Left forelimb (tissue), 1 donor: ENCODE data around the gene FAM81A.
A peak's percentile ranks its signal among the peaks of the same experiment; 100 is the strongest.
"Not testable (repeated sequence)": the region's sequence is repeated elsewhere in the genome, so short reads cannot be mapped to it uniquely, and the experiment has no call there.

ENCODE experiments used
- DNase-seq: peaks from one replicate; pipeline ENCODE4 v3.0.0-alpha.2; 2018; ENCODE audit warnings: low spot score

The FAM81A gene

DNA sequence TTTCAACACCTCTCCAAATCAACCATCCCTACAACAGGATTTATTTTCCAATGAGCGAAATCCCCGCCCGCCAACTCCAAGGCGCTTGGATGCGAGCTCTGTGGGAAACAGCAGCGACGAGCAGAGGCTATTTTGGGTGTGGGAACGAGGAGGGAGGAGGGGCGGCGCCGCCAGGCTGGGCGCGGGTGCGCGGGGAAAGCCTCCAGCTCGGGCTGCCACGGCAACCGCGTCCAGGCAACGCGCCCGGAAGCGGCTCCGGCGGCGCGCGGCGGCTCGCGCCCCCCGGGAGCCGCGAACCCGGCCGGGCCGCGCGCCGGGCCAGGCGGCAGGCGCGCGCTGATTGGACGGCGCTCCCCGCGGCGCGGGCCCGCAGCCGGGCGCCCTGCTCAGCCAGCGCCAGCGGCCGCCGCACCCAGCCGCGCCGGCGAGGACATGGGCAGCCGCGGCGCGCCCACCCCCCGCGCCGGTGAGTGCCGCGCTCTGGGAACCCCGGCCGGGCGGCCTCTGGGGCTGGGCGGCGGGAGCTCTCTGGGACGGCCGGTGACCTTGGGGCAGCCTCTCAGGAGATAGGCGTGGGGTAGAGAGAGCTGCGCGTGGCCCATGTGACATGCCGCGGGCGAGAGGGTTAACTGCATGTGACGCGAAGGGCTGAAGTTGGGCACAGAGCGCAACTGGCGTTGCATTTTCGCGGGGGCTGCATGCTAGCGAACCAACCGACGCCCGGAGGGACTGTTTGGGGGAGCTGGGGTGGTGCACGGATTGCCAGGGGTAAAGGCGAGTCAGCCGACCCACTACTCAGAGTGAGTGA, at the start of gene FAM81A:
TSS of gene FAM81A (plus strand) at position 370 of the 808 bp plus-strand sequence. CDS start 20,441 bp downstream, outside the sequence.
- DNase-seq: peak; percentile 90

DNA sequence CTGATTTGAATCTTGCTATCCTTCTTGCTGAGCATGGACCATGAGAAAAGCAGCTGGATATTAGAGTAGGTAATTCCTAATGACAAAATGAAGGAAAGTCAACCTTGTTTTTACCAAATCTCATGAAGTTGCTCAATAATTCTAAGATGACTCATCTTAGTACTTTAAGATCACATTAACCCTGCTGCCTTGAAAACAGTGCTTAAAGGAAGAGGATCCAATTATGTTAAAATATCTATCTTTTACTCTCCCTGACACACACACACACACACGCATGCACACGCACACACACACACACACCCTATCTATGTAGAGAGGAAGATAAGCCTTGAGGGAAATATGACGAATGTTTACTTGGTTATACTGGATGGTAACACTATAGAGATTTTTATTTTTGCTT, 49.3 kb upstream of the FAM81A start:
- no peak for DNase-seq

DNA sequence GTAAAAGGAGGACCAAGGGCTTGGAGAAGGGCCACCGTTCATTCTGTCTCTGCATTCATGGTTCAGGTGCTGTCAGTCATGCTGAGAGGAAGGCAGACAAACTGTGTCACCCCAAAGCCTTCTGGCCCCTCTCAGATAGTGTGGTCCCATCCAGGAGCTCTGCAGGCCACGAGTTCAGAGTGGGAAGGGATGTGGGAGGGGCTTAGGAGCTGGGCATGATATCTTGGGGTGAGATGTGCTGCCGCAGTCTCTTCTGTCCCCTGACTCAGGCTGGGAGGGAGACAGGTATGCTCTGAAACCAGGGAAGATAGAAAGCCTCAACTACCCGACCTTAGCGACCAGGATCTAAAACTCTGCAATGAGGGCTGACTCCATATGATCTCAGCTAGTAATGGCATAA, 45.7 kb upstream of the FAM81A start:
- no peak for DNase-seq

DNA sequence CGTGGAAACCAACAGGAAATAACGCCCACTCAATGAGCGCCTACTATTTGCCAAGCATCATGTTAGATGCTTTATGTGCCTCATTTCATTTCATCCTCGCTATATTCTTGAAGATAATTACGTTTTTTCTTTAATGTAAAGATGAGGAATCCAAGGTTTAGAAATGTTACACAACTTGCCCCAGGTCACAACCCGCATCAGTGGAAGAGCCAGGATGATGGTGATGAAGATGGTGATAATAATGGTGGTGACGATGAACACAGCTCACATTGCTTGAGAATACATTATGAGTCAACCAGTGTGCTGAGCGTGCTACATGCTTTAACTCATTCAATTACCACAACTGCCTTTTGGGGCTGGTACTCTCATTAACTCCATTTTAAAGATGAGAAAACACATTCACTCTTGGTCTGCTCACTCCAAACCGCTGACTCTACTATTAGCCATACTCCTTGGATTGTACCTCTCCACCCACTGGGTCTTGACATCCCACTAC, 43.8 kb upstream of the FAM81A start:
- DNase-seq: no peak

DNA sequence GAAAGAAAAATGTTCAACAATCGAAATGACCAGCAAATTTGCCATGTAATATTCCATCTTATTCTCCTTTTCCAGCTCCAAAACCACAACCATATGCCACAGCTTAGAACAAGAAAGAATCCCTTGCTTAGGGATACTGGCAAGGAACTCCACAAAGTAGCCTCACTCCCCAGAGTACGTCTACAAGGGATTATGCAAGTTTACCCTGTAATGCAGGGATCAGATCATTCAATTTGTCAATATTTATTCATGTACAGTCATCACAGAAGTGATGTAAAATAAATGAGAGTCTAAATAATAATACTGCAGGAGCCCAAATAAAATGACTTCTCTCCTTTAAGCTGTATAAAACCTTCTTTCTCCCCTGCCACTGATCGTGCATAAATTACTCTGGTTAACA, 41.8 kb upstream of the FAM81A start:
- no peak for DNase-seq

DNA sequence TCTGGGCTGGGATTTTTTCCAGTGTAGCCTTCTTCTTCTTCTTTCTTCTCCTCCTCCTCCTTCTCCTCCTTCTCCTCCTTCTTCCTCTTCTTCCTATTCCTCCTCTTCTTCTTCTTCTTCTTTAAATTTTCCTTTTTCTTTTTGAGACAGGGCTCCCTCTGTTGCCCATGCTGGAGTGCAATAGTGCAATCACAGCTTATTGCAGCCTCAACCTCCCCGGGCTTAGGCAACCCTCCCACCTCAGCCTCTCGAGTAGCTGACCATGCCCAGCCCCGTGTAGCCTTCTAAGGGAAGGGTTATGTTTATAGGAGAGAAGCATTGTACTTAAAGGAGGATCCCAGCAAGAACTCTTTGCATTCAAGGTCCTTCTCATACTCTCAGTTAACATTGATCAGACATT, 41.3 kb upstream of the FAM81A start:
- no peak for DNase-seq

DNA sequence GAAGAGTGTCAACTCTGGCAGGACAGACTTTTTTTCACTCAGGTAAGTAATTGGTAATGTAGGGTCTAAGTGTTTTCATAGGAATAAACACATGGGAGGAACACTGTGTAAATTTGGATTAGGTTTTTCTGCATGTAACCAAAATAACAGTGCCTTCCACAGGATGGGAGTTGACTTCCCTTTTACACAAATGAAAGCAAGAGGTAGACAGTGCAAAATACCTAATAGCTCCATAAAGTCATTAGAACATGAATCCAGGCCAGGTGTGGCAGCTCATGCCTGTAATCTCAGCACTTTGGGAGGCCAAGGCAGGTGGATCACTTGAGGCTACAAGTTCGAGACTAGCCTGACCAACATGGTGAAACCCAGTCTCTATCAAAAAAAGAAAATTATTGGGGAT, 39.8 kb upstream of the FAM81A start:
- no peak for DNase-seq

DNA sequence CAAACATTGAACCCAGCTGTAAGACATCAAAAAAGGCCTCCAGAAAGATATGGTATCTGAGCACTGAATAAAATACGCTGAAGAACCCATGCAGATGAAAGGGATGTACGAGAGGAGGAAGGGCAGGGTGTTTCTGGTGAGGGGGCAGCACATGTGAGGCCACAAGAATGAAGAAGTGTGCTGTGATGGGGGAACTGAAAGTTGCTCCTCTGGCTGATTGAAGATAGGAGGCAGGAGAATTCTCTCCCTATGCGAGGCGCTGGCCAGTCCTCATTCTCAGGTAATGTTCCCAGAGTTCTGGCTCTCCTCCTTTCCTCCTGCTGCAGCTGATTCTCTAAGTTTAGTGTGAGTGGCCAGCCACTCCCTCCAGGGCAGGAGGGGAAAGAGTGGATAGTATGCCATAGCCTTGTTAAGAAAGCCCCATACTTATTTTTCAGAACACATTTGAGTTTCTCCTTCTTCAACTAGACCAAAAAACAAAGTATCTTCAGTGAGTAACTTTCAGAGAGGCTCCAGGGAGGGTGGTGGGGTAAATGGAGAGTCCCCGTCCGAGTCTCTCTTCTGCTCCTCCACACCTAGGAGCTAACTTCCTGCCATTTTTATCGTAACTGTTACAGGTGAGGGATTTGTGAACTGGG, 38.4 kb upstream of the FAM81A start:
- no peak for DNase-seq

DNA sequence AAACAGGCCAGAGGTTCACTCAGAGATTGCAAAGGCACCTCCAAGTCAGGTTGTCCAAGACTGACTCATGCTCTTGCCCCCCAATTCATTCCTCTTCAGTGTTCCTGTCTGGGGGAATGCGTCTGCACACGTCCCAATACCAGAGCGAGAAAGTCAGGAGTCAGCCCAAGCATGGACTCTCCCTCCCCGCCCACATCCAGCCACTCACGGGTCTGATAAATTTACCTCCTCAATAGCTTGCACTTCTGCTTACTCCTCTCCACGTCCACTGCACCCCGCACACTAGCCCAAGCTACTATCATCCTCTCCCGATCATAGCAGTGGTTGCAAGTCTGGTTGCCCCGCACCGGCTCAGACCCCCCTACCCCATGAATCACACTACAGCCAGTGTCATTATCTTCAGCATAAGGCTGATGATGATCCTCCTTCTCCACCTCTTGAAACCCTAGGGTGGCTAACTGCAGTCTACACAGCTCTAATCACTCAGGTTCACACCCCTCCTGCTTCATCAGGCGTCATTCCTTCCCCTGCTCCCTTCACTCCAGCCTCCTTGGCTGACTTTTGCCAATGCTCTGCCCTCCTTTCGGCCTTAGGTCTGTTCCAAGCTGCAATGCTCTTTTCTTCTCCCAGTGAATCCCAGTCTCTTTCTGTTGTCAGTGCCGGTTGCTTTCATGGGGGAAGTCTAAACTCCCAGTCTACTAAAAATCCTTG, 37.7 kb upstream of the FAM81A start:
- no peak for DNase-seq

DNA sequence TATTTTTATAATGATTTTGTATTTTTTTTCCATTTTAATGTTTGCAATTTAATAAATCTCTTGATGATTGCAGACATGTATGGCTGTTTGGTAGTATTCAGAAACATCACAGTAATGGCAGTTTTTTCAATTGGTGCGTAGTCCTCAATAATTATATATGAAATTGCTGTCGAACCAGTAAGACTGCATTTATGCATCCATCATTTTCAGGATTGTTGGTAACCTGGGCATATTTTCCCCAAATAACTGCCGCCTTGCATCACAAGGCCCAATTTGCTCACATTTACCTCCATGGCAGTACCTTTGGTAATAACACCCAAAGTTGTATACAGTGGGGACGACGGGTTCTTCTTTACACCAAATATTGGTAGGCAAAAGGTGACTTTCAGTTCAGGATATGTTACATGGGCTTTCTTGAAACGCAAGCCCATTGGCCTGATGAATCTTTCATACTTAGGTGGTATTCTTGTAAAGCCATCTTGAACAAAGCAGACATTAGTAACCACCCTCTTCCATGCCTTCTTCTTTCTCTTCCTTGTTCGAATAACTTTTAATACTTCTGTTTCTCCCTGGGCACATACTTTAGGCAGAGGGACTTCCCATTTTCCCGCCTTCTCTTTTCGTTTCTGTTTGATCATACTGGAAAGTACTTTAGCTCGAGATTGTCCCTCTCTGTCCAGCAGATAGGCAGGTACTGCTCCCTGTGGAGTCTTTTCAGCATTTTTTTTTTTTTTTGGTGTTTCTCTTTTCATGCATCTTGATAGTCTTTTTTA, 36.7 kb upstream of the FAM81A start:
- not testable (repeated sequence) for DNase-seq

DNA sequence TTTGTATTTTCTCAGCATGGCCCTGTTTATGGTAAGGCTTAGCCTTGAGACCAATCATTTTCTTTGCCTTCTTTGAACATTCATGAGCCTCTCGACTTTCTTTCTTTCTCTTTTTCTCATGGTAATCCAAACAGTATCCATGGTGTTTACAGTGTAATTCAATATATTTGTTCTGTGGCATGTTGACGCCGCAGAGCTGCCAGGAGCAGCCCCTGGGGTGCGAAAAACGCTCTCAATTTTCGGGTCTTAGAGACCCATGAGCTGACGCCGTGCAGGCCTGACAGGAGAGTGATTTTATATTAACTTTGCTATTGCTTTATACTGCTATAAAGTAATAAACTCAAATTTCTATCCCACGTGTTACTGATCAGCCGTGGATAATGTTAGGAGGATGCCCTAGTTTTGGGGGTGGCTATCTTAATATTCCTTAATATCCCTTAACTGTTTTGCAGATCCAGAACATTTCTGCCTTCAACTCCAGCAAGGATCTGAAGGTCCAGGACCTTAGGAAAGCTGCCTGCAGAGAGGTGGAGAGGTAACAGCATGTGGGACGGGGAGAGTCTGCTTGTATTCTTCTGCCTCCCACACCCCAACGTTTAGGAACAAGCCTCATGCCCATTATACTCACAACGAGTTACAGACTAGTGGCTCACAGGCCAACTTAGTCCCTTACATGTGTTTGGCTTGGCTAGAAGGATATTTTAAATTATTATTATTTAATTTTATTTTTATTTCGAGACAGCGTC, 36.0 kb upstream of the FAM81A start:
- no peak for DNase-seq

DNA sequence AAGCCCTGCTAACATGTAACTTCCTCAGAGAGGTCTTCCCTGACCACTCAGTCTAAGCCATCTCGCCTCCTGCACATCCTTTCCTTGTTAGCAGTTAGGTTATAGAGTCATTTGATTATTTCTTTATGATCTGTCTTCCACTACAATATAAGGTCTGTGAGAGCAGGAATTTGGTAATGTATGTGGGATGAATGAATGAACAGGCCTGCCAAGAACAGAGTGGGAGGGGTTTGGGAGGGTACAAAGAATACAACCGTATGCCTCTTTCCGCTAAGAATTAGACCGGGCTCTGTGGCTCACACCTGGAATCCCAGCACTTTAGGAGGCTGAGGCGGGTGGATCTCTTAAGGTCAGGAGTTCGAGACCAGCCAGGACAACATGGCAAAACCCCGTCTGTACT, 32.9 kb upstream of the FAM81A start:
- no peak for DNase-seq

DNA sequence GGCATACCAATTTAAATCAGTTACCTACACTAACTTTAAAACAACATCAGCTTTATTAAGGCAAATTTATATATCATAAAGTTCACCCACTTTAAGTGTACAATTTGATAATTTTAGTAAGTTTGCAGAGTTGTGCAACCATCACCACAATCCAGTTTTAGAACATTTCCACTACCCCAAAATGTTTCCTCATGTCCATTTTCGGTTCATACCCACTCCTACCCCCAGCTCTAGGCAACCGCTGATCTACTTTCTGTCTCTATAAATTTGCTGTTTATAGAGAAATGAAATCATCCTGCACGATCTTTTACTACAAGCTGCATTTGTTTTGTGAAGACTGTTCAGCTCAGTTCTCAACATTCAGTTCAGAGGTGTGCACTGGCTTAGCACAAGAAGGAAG, 31.5 kb upstream of the FAM81A start:
- DNase-seq: no peak

DNA sequence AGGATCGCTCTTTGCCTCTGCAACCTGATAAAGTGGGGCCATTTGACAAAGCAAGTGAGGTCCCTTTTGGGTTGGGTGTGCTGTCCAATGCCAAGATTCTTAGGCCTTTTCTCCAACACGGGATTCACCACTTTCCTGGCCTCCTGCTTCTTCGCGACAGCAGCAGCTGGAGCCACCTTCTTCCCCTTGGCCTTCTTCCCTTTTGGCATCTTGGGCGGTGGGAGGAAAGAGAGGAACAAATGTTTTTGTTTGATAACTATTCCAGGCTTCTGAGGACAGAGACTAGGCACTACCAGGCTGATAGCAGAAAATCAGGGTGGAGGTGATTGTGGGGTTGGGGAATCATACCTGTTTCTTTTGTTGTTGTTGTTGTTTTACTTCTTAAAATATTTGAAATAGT, 30.0 kb upstream of the FAM81A start:
- no peak for DNase-seq

DNA sequence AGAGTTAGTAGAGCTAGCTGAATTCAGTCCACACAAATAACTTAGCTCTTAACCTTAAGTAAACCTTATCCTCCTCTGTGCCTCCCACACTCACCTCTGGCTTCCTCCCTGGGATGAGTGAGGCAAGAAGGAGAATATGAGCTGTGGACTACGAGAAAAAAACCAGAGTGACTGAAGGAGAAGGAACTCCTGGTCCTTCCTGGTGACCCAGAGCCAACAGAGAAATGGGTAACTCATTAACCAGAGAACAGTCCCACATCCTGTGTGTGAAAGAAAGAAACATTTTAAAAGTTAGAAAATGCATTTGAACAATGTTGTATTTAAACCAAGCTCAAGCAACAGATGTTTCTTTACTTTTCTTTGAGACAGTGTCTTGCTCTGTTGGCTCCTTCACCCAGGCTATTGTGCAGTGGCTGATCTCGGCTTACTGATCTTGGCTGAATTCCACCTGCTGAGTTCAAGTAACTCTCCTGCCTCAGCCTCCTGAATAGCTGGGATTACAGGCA, 27.5 kb upstream of the FAM81A start:
- DNase-seq: no peak

DNA sequence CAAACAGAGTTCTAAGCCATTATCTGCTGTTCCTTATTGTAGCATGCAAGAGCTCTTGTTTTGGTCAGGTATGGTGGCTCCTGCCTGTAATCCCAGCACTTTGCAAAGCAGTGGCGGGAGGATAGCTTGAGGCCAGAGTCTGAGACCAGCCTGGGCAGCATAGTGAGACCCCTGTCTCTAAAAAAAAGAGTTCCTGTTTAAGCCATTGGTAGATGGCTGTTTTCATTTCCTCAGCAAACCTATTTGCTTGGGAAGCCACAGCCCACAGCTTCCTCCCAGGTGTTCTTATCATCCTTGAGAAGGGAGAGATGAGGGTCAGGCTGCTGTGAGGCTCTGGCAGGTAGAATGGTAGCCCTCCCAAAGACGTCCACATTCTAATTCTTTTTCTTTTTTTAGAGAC, 24.4 kb upstream of the FAM81A start:
- DNase-seq: no peak

DNA sequence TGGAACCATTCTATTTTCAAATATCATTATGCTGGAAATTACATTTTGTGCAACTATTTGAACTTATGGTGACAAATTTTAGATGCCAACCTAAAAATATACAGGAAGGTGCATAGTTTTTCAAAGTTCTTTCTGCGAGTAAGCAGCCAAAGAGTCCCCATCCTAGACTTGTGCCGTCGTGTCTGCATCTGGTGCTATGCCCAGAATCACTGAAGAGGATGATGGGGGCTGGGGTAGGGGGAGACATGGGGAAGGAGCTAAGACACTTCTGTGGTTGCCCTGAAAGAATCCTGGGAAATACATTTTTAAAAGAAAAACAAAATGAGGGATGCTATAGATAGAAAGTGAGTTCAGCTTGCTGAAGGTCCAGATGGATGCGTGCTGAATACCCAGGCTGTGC, 21.2 kb upstream of the FAM81A start:
- DNase-seq: no peak

DNA sequence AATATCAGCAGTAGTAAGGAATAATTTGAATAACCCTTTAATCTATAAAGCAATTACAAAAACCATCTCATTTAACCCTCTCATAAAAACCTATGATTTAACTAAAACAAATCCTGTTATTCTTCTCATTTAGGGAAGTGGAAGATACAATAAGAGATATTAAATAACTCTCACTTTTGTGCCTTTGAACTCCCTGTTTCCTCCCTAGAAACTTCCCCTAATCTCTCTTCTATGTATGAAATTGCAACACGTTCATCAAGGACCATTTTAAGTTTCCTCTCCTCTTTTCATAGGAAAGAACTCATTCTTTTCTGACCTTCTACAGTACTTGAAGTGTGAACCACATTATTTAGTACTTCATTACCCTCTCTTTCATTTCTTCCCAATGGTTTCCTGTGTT, 18.8 kb upstream of the FAM81A start:
- no peak for DNase-seq

DNA sequence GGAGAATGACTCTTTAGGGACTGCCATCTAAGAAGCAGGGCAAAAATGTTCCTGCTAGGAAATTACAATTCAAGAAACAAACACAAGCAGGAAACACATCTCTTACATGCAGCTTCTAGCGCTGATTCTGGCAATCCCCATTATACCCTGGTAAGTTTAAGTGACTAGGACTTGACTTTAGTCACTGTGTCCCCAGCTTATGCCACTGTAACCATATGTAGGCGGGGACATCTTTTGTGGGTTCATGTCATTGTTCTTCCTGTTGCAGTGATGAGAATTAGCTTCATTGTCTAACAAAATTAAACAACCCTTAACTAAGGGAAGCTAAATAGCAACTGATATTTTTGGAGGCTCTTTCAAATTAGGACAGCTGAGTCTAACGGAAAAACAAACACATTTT, 17.9 kb upstream of the FAM81A start:
- no peak for DNase-seq

DNA sequence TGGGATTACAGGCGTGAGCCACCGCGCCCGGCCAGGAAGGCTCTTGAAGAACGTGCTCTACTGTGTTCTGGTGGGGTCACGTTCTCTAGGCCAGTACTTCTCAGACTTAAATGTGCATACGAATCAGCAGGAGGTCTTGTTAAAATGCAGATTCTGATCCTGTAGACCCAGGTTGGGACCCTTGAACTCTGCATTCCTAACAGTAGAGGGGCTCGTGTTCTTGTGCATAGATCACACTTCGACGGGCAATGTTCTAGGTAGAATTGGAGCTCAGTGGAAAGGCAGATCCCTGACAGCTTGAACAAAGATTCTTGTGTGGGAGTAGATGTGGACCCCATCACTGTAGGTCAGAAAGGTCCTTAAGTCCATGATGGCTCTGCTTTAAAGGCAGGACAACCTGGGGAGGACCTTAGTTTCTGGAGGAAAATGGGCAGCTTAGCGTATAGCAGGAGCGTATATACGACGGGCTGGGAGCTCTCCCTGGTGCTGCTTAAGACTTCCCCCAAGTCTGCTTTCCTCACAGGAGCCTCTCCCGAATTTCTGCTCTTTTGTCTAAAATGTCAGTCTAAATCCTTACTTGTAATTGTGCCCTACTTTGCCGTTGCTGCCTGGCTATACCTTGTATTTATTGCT, 16.9 kb upstream of the FAM81A start:
- no peak for DNase-seq

DNA sequence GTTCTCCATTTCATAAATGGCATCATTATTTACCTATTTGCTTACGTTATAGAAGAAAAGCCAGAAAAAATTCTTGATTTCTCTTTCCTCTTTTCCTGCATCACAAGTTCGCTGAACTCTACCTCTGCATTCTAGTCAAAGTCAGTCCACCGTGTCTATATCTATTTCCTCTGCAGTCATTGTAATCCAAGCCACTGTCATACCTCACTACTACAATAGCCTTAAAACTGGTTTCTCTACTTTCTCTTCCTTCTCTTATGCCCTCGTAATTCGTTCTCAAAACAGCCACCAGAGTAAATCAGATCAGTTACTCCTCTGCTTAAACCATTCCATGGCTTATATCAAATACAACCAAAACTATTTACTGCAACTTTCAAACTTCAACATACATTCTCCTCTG, 13.4 kb upstream of the FAM81A start:
- DNase-seq: no peak
